ENCODE measurements around the gene ARHGAP5.

DNA sequence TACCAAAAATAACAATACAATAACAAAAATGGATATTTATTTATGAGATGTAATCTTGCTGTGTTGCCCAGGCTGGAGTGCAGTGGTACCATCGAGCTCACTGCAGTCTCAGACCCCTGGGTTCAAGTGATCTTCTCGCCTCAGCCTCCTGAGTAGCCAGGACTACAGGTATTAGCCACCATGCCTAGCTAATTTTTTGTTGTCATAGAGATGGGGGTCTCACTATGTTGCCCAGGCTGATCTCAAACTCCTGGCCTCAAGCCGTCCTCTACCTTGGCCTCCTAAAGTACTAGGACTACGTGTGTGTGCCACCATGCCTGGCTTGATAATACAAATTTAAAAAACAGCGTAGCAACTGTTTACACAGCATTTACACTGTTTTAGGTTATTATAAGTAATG is 23.1 kb downstream of the ARHGAP5 start:
- TF ChIP-seq EZH2 (IDR thresholded peaks at IDR 0.05; ENCODE audit: insufficient read depth, low read length), result no peak
- TF ChIP-seq, protein P1, sequence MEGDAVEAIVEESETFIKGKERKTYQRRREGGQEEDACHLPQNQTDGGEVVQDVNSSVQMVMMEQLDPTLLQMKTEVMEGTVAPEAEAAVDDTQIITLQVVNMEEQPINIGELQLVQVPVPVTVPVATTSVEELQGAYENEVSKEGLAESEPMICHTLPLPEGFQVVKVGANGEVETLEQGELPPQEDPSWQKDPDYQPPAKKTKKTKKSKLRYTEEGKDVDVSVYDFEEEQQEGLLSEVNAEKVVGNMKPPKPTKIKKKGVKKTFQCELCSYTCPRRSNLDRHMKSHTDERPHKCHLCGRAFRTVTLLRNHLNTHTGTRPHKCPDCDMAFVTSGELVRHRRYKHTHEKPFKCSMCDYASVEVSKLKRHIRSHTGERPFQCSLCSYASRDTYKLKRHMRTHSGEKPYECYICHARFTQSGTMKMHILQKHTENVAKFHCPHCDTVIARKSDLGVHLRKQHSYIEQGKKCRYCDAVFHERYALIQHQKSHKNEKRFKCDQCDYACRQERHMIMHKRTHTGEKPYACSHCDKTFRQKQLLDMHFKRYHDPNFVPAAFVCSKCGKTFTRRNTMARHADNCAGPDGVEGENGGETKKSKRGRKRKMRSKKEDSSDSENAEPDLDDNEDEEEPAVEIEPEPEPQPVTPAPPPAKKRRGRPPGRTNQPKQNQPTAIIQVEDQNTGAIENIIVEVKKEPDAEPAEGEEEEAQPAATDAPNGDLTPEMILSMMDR (IDR thresholded peaks at IDR 0.05; ENCODE audit: insufficient read depth, low read depth, low read length), result no peak
